ENCODE measurements around the gene GPR55.

DNA sequence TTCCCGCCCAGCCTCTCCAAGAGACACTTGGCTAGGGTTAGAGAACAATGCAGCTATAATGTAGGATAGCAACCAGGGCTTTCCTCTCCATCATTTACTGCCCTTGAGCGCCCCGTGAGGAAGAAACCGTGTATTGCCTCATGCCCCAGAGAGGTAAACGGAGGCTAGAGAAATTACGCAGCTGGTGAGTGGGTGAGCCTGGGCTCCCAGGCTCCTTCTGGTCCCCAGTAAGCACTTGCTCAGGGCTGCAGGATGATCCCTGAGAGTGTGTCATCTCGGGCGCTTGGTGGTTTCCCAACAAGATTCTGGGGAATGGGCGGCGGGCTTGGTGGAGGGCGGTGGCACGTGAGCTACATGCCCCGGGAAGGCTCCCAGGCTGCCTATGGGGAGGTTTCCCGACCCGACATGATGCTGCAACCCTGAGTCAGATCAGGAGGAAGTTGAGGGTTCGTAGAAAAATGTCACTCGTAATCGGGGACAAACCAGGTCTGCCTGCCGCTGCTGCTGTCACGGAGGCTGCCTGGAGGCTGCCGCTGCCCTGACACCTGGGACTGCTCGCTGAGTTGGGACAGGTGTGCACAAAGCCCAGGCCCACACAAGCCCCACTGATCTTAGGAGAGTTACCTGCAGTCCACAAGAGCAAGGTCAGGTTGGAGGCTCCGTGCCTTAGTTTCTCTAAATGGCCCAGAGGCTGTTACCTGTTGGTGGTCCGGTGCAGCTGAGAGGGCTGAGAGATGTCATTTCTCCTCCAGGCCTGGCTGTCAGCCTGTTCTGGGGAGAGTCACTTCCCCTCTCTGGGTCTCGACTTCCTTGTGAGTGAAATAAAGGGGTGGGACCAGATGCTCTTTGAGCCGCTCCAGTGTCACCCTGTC, at the start of gene GPR55:
- TF ChIP-seq, protein P1, sequence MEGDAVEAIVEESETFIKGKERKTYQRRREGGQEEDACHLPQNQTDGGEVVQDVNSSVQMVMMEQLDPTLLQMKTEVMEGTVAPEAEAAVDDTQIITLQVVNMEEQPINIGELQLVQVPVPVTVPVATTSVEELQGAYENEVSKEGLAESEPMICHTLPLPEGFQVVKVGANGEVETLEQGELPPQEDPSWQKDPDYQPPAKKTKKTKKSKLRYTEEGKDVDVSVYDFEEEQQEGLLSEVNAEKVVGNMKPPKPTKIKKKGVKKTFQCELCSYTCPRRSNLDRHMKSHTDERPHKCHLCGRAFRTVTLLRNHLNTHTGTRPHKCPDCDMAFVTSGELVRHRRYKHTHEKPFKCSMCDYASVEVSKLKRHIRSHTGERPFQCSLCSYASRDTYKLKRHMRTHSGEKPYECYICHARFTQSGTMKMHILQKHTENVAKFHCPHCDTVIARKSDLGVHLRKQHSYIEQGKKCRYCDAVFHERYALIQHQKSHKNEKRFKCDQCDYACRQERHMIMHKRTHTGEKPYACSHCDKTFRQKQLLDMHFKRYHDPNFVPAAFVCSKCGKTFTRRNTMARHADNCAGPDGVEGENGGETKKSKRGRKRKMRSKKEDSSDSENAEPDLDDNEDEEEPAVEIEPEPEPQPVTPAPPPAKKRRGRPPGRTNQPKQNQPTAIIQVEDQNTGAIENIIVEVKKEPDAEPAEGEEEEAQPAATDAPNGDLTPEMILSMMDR (conservative IDR thresholded peaks at IDR 0.05; ENCODE audit: low read depth, low read length) = peak; percentile 26; the same call in 1 of the 2 replicates
- TF ChIP-seq EZH2 (IDR thresholded peaks at IDR 0.05; ENCODE audit: low read length, unreplicated experiment) = no peak
- TF ChIP-seq EZH2phosphoT487 (IDR thresholded peaks at IDR 0.05; ENCODE audit: borderline replicate concordance, low read length) = no peak
